Panc1 (cell line): ENCODE results near the gene ZDHHC11.
"Not testable (repeated sequence)": the region's sequence is repeated elsewhere in the genome, so short reads cannot be mapped to it uniquely, and the experiment has no call there.

Experiments used
- CTCF ChIP-seq: fragments of 450-650 bp; IDR thresholded peaks from 2 replicates; pipeline ENCODE4 v1.5.1; 2017; ENCODE audit warnings: mild to moderate bottlenecking
- POLR2AphosphoS5 ChIP-seq: IDR thresholded peaks from 2 replicates; pipeline ENCODE4 v1.6.1; 2012; ENCODE audit warnings: mild to moderate bottlenecking, low read depth, low read length, moderate library complexity
- REST ChIP-seq, 2 experiments: IDR thresholded peaks; 2 replicates each; pipeline ENCODE4 v1.6.1; 2011 to 2012; ENCODE audit warnings: low read depth in 2 of 2, control low read depth in 1 of 2, low read length in 1 of 2, mild to moderate bottlenecking in 1 of 2, moderate library complexity in 1 of 2; ENCODE audit not compliant: insufficient read depth in 1 of 2
- SIN3A ChIP-seq: IDR thresholded peaks from 2 replicates; pipeline ENCODE4 v1.6.1; 2012; ENCODE audit warnings: low read depth, mild to moderate bottlenecking, low read length, moderate library complexity, borderline replicate concordance; ENCODE audit not compliant: insufficient read depth
- TCF7L2 ChIP-seq: IDR thresholded peaks from 2 replicates; pipeline ENCODE4 v1.6.1; 2011; ENCODE audit warnings: mild to moderate bottlenecking, low read depth, low read length, inconsistent platforms

- TF ChIP-seq REST (IDR thresholded peaks at IDR 0.05; ENCODE audit: insufficient read depth in 1 of 2, low read depth in 2 of 2, low read length in 1 of 2); POLR2AphosphoS5; CTCF; SIN3A; TCF7L2: not testable (repeated sequence)
Measured at GRCh38 chr5:811384-811783, 39.4 kb downstream of the ZDHHC11 start.
